Activated CD4-positive, alpha-beta memory T cell treated with anti-CD3 and anti-CD28 coated beads, Interleukin-2, amount 10 ng/mL, durations not matched to agents 7 days and 5 days (primary cell): ENCODE data around the gene ERC2. TPM values are rescaled to one million over a fixed set of nuclear protein-coding genes. Genes with fewer than 3 reads are reported as not detected.

Experiments used
- CTCF ChIA-PET: fragments of 350-600 bp; sonication (Branson Sonifier 250); formaldehyde crosslinking; loops from one replicate; lab custom pipeline; 2021; ENCODE audit warnings: antibody characterized with exemption, inconsistent platforms; lab: Charles Lee
- POLR2A ChIA-PET: fragments of 350-600 bp; sonication (Branson Sonifier 250); formaldehyde crosslinking; loops from one replicate; lab custom pipeline; 2021; ENCODE audit warnings: antibody characterized with exemption; lab: Charles Lee
- DNase-seq: peaks from one replicate; pipeline ENCODE4 v3.0.0-alpha.2; 2020
- H3K27ac Mint-ChIP-seq: one replicate; pipeline ENCODE4 v1.8.0; 2021; ENCODE audit warnings: mild to moderate bottlenecking, mixed read lengths
- H3K27me3 Mint-ChIP-seq: one replicate; pipeline ENCODE4 v1.8.0; 2021; ENCODE audit warnings: mixed read lengths
- H3K36me3 Mint-ChIP-seq: one replicate; pipeline ENCODE4 v1.8.0; 2021; ENCODE audit warnings: low read depth, mixed read lengths
- H3K4me1 Mint-ChIP-seq: one replicate; pipeline ENCODE4 v1.8.0; 2021; ENCODE audit warnings: mixed read lengths
- H3K4me3 Mint-ChIP-seq: one replicate; pipeline ENCODE4 v1.8.0; 2021; ENCODE audit warnings: mild to moderate bottlenecking, mixed read lengths
- H3K9me3 Mint-ChIP-seq: one replicate; pipeline ENCODE4 v1.8.0; 2021; ENCODE audit warnings: mixed read lengths
- total RNA-seq, 2 experiments: library from RNA; stranded (reverse); gene quantifications; one replicate each; pipeline ENCODE4 v1.2.3, GENCODE V29; 2021

The ERC2 gene
- total RNA-seq, 2 experiments from 2014 or later: not detected

- H3K4me1 Mint-ChIP-seq: no peaks in the 10 kb centered on the region
- peaks cover 2% of the 10 kb centered on the region for H3K9me3 Mint-ChIP-seq
- no peak overlapping the region for H3K27ac Mint-ChIP-seq
- no peak overlapping the region for H3K4me3 Mint-ChIP-seq
- CTCF ChIA-PET: no interaction called here
- H3K27me3 Mint-ChIP-seq: no peaks in the 10 kb centered on the region
- DNase-seq: no peak
- POLR2A ChIA-PET: no interaction called here
- H3K36me3 Mint-ChIP-seq: no peaks in the 10 kb centered on the region
Measured at GRCh38 chr3:55655544-55655943, 812.7 kb downstream of the ERC2 start.

GRCh38 chr3:55654123-55654760 lies 814.0 kb downstream of the ERC2 start:
- H3K36me3 Mint-ChIP-seq: no peaks in the 10 kb centered on the region
- no peak for DNase-seq
- H3K27me3 Mint-ChIP-seq: no peaks in the 10 kb centered on the region
- peaks cover 2% of the 10 kb centered on the region for H3K9me3 Mint-ChIP-seq
- ChIA-PET CTCF (no interaction called here), POLR2A (no interaction called here)
- no peak overlapping the region for H3K27ac Mint-ChIP-seq
- H3K4me1 Mint-ChIP-seq: no peaks in the 10 kb centered on the region
- no peak overlapping the region for H3K4me3 Mint-ChIP-seq

DNA sequence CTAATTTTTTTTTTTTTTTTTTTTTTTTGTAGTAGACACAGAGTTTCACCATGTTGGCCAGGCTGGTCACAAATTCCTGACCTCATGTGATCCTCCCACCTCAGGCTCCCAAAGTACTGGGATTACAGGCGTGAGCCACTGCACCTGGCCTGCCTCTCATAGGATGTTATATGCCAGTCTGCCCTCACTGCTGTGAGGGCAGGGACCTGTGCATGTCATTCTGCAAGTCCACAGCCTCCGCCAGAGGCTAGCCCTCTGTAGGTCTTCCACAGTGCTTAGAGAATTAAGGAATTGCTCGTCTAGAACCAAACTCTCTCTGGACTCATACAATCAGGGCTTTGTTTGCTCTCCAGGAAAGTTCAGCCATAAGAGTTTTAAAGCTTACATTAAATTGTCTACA lies 817.3 kb downstream of the ERC2 start:
- POLR2A ChIA-PET: no interaction called here
- no peaks in the 10 kb centered on the region for H3K4me1 Mint-ChIP-seq
- no peak overlapping the region for H3K4me3 Mint-ChIP-seq
- no peak overlapping the region for H3K27ac Mint-ChIP-seq
- H3K27me3 Mint-ChIP-seq: no peaks in the 10 kb centered on the region
- no peaks in the 10 kb centered on the region for H3K9me3 Mint-ChIP-seq
- H3K36me3 Mint-ChIP-seq: no peaks in the 10 kb centered on the region
- CTCF ChIA-PET: no interaction called here
- no peak for DNase-seq

DNA sequence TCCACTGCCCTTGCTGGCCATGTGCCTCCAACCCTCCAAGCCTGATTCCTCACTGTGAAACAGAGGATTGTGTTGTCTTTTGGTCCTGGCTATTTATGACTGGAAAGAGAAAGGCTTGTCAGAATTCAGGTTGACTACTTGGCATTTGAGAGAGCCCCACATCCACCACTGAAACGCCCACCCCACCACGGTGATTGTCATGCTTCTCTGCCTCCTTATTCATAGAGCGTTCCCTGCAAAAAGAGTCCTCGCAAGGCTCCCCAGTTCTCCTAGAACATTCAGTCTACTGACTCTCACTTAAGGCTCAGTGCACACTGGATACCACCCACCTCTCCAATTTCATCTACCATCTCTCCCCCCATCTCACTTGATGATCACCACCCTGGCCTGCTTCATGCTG lies 818.3 kb downstream of the ERC2 start:
- ChIA-PET POLR2A (no interaction called here), CTCF (no interaction called here)
- H3K4me1 Mint-ChIP-seq: no peaks in the 10 kb centered on the region
- no peak overlapping the region for H3K27ac Mint-ChIP-seq
- no peaks in the 10 kb centered on the region for H3K27me3 Mint-ChIP-seq
- no peak for DNase-seq
- H3K36me3 Mint-ChIP-seq: no peaks in the 10 kb centered on the region
- H3K9me3 Mint-ChIP-seq: no peaks in the 10 kb centered on the region
- no peak overlapping the region for H3K4me3 Mint-ChIP-seq

DNA sequence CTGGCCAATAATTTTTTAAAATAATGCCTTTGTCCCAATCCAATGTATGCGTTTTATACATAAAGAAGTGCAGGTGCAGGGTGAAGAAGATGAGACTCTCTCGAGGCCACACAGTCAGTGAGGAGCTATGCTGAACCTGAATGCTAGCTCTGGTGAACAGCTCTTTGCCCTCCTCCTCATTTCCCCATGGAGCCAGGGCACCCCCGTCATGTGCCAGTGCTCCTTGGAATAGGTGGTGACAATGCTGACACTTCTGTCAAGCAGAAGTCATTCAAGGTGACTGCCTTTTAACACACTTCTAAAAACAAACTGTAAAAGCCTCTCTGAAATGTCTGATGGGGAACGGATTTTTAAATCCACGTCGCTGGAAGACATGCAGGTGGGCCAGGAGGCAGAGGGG lies 818.7 kb downstream of the ERC2 start:
- Mint-ChIP-seq H3K27me3 (no peaks in the 10 kb centered on the region), H3K27ac (no peak overlapping the region), H3K4me1 (no peaks in the 10 kb centered on the region), H3K36me3 (no peaks in the 10 kb centered on the region), H3K4me3 (no peak overlapping the region), H3K9me3 (no peaks in the 10 kb centered on the region)
- DNase-seq: no peak
- ChIA-PET POLR2A (no interaction called here), CTCF (no interaction called here)

GRCh38 chr3:55648591-55649318 lies 819.5 kb downstream of the ERC2 start:
- no peak for DNase-seq
- no peak overlapping the region for H3K27ac Mint-ChIP-seq
- no peak overlapping the region for H3K4me3 Mint-ChIP-seq
- CTCF ChIA-PET: no interaction called here
- POLR2A ChIA-PET: no interaction called here
- H3K36me3 Mint-ChIP-seq: no peaks in the 10 kb centered on the region
- H3K4me1 Mint-ChIP-seq: no peaks in the 10 kb centered on the region
- no peaks in the 10 kb centered on the region for H3K27me3 Mint-ChIP-seq
- no peaks in the 10 kb centered on the region for H3K9me3 Mint-ChIP-seq

DNA sequence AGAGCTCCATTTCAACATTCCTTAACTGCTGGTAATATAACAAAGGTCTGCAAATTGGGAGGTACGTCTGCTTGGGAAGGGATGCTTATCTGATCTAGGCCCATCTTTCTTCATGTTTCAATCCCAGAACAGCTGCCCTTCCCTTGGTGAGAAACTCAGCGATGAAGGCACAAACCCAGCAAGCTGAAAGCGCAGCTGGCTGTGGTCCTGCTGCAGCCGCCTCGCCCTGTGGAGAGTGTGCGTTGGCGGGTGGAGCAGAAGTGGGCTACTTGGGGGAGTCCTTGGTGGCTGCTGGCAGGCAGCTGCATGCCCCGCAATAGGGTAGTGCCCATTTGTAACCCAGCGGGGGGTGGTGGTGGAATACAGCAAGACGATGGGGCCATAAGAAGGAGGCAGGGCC lies 820.6 kb downstream of the ERC2 start:
- no peaks in the 10 kb centered on the region for H3K36me3 Mint-ChIP-seq
- ChIA-PET POLR2A (no interaction called here), CTCF (no interaction called here)
- H3K27me3 Mint-ChIP-seq: no peaks in the 10 kb centered on the region
- H3K27ac Mint-ChIP-seq: no peak overlapping the region
- H3K4me3 Mint-ChIP-seq: no peak overlapping the region
- no peaks in the 10 kb centered on the region for H3K9me3 Mint-ChIP-seq
- no peaks in the 10 kb centered on the region for H3K4me1 Mint-ChIP-seq
- DNase-seq: no peak

DNA sequence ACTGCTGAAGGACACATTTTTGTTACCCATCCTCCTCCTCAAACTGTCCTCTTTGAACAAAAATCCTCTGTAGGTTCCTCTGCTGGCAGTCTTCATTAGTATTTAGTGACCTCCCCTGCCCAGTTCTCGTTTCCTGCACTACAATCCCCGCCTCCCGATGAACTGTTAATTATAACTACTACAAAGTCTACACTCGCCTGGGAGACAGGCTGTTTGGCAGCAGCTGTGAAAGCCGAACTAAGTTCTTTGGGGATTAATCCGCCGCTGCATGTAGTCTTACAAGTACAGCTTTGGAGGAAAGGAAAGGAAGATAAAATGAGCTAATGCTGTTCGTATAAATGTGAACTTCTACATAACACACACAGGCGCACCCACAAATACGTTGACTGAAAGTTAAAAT lies 821.2 kb downstream of the ERC2 start:
- no peak for DNase-seq
- POLR2A ChIA-PET: no interaction called here
- CTCF ChIA-PET: no interaction called here
- H3K27me3 Mint-ChIP-seq: no peaks in the 10 kb centered on the region
- no peaks in the 10 kb centered on the region for H3K36me3 Mint-ChIP-seq
- no peak overlapping the region for H3K27ac Mint-ChIP-seq
- no peak overlapping the region for H3K4me3 Mint-ChIP-seq
- no peaks in the 10 kb centered on the region for H3K4me1 Mint-ChIP-seq
- H3K9me3 Mint-ChIP-seq: no peaks in the 10 kb centered on the region

GRCh38 chr3:55646121-55646520 lies 822.1 kb downstream of the ERC2 start:
- H3K27me3 Mint-ChIP-seq: no peaks in the 10 kb centered on the region
- no peaks in the 10 kb centered on the region for H3K9me3 Mint-ChIP-seq
- CTCF ChIA-PET: no interaction called here
- no peak overlapping the region for H3K4me3 Mint-ChIP-seq
- no peak for DNase-seq
- POLR2A ChIA-PET: no interaction called here
- no peaks in the 10 kb centered on the region for H3K4me1 Mint-ChIP-seq
- H3K27ac Mint-ChIP-seq: no peak overlapping the region
- no peaks in the 10 kb centered on the region for H3K36me3 Mint-ChIP-seq

GRCh38 chr3:55645422-55645821 lies 822.8 kb downstream of the ERC2 start:
- H3K27ac Mint-ChIP-seq: no peak overlapping the region
- H3K27me3 Mint-ChIP-seq: no peaks in the 10 kb centered on the region
- no peaks in the 10 kb centered on the region for H3K36me3 Mint-ChIP-seq
- DNase-seq: no peak
- H3K4me3 Mint-ChIP-seq: no peak overlapping the region
- no peaks in the 10 kb centered on the region for H3K9me3 Mint-ChIP-seq
- CTCF ChIA-PET: no interaction called here
- no peaks in the 10 kb centered on the region for H3K4me1 Mint-ChIP-seq
- POLR2A ChIA-PET: no interaction called here

DNA sequence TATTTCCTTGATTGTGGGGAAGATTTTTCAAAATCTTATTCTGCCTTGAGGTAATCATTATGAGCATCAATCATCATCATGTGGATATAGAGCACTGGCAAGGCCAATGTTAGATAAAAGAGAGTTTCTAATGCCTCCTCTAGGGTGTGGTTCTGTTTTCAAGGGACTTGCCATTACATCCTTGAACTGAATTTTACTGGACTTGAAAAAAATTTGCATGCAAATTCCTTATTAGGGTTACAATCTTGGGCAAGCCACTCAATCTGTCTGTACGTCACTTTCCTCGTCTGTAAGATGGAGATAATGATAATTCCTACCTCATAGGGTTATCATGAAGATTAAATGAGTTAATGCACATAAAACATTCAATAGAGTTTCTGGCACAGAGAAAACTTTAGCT lies 825.0 kb downstream of the ERC2 start:
- Mint-ChIP-seq H3K4me1 (no peaks in the 10 kb centered on the region), H3K27ac (no peak overlapping the region), H3K27me3 (no peaks in the 10 kb centered on the region), H3K36me3 (no peaks in the 10 kb centered on the region), H3K9me3 (no peaks in the 10 kb centered on the region), H3K4me3 (no peak overlapping the region)
- CTCF ChIA-PET: no interaction called here
- DNase-seq: no peak
- POLR2A ChIA-PET: no interaction called here

GRCh38 chr3:55641964-55642363 lies 826.3 kb downstream of the ERC2 start:
- POLR2A ChIA-PET: no interaction called here
- CTCF ChIA-PET: no interaction called here
- DNase-seq: no peak
- Mint-ChIP-seq H3K9me3 (no peaks in the 10 kb centered on the region), H3K27ac (no peak overlapping the region), H3K4me1 (no peaks in the 10 kb centered on the region), H3K36me3 (no peaks in the 10 kb centered on the region), H3K4me3 (no peak overlapping the region), H3K27me3 (no peaks in the 10 kb centered on the region)

GRCh38 chr3:55639896-55640765 lies 828.1 kb downstream of the ERC2 start:
- no peak for DNase-seq
- no peak overlapping the region for H3K27ac Mint-ChIP-seq
- H3K4me3 Mint-ChIP-seq: no peak overlapping the region
- ChIA-PET CTCF (no interaction called here), POLR2A (no interaction called here)
- H3K9me3 Mint-ChIP-seq: no peaks in the 10 kb centered on the region
- H3K36me3 Mint-ChIP-seq: no peaks in the 10 kb centered on the region
- no peaks in the 10 kb centered on the region for H3K4me1 Mint-ChIP-seq
- H3K27me3 Mint-ChIP-seq: no peaks in the 10 kb centered on the region
